ENCODE results near the gene SGCA.

Gene SGCA

DNA sequence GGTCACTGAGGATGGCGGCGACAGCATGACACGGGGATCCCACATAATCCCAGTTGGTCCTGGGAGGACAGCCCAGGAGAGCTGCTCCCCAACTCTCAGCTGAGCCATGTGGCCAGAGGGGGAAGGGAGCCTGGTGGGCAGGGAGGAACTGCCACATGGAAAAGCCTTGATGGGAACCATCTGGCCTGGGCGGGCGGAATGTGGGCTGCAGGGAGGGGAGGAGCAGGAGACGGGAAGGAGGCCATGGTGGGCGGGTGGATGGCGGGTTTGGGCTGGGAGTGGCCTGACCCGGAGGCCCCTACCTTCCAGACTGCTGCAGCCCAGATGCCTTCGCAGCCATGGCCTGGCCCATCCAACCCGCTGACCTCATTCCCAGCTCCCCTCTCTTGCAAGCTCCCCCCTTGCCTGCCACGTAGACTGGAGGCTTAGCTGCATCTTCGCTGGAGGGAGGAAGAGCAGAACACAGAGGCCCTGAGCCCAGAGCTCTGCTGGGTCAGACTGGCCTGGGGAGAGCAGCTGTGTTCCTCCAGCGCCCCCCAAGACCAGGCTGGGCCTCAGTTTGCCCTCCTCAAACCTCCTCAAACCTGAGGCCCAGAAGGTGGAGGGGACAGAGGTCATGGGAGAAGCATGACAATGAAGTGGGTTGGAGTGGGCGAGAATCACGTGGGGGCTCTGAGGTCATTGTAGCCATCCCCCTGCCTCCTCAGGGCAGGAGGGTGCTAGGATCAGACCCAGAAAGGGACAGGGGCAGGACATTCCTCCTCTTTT, 43.9 kb downstream of the SGCA start:
- no peak overlapping the region for H3K9ac ChIP-seq (ENCODE audit: low read length)
- no peaks in the 10 kb centered on the region for H3K9me3 ChIP-seq (replicated peaks; ENCODE audit: insufficient read depth, low read length)
- no peak overlapping the region for H3K4me2 ChIP-seq (ENCODE audit: low read depth, low read length)
- no peaks in the 10 kb centered on the region for H3F3A ChIP-seq (ENCODE audit: insufficient read depth, low read length)
- peaks cover 53% of the 10 kb centered on the region for H3K27me3 ChIP-seq (replicated peaks; ENCODE audit: insufficient read depth, low read length)
- H3K4me3 ChIP-seq (ENCODE audit: low read length) = no peak overlapping the region
- no peaks in the 10 kb centered on the region for H3K79me2 ChIP-seq (ENCODE audit: low read length)
- H3K36me3 ChIP-seq (replicated peaks; ENCODE audit: insufficient read depth, low read length) = no peaks in the 10 kb centered on the region
- DNase-seq = no peak
- no peaks in the 10 kb centered on the region for H3K9me2 ChIP-seq (replicated peaks; ENCODE audit: insufficient read depth, low read length)
- H2AFZ ChIP-seq (ENCODE audit: low read length) = no peak overlapping the region
- no peaks in the 10 kb centered on the region for H4K20me1 ChIP-seq (ENCODE audit: insufficient read depth, low read length)
- H3K27ac ChIP-seq (ENCODE audit: low read length) = no peak overlapping the region
- H3K4me1 ChIP-seq (ENCODE audit: low read length) = peaks cover 11% of the 10 kb centered on the region
- TF ChIP-seq EZH2 (optimal IDR thresholded peaks at IDR 0.05; ENCODE audit: low read depth, low read length) (no peak), EZH2phosphoT487 (IDR thresholded peaks at IDR 0.05; ENCODE audit: low read length) (no peak)
- TF ChIP-seq, protein P1, sequence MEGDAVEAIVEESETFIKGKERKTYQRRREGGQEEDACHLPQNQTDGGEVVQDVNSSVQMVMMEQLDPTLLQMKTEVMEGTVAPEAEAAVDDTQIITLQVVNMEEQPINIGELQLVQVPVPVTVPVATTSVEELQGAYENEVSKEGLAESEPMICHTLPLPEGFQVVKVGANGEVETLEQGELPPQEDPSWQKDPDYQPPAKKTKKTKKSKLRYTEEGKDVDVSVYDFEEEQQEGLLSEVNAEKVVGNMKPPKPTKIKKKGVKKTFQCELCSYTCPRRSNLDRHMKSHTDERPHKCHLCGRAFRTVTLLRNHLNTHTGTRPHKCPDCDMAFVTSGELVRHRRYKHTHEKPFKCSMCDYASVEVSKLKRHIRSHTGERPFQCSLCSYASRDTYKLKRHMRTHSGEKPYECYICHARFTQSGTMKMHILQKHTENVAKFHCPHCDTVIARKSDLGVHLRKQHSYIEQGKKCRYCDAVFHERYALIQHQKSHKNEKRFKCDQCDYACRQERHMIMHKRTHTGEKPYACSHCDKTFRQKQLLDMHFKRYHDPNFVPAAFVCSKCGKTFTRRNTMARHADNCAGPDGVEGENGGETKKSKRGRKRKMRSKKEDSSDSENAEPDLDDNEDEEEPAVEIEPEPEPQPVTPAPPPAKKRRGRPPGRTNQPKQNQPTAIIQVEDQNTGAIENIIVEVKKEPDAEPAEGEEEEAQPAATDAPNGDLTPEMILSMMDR (IDR thresholded peaks at IDR 0.05; ENCODE audit: low read length) = no peak

DNA sequence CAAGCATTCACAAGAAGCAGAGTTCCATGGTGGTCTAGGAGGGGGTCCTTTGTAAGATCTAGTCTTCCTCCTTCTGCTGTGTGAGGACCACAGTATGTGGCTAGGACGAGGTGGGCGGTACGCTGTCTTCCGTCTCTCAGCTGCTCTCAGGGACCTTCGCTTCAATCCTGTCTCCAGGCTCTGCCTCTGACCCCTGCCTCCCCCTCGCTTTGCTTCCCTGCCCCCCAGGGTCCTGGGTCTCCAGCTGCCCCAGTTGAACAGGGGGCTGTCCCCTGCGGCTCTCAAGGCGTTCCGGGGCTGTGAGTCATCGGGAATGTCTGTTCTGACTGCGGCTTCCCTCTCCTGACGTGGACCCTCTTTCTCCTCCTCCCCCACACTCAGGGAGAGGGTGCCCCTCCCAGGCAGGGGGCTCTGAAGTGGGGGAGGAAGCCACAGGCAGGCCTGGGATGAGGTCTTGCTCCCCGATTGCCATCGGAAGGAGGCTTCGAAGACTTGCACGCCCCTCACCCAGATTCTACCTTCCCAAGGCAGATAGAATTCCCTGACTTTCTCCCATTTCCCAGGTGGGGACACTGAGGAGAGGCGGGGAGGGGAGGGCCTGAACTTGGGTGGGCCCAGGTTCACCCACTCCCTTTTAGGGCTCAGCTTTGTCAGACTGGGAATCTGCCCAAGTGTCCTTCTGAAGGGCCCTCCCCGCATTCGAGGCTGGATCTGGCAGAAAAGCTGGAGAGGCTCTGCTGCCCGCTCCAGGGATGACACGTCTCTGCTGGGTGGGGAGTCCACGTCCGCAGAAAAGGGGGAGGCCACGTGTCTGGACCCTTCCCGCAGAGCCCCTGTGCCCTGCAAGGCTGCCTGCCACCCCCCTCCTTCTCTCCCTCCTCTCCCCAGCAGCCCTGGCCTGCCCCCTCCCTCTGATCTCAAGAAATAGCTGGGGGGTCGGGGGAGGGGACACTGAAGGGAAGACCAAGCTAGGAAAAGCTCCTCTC, 44.7 kb downstream of the SGCA start:
- Histone ChIP-seq H3K27me3 (replicated peaks; ENCODE audit: insufficient read depth, low read length) (peaks cover 44% of the 10 kb centered on the region), H3K9me2 (replicated peaks; ENCODE audit: insufficient read depth, low read length) (no peaks in the 10 kb centered on the region), H3K79me2 (ENCODE audit: low read length) (no peaks in the 10 kb centered on the region), H2AFZ (ENCODE audit: low read length) (no peak overlapping the region), H3K36me3 (replicated peaks; ENCODE audit: insufficient read depth, low read length) (no peaks in the 10 kb centered on the region), H3K4me3 (ENCODE audit: low read length) (no peak overlapping the region), H3K4me1 (ENCODE audit: low read length) (peaks cover 11% of the 10 kb centered on the region), H3K9me3 (replicated peaks; ENCODE audit: insufficient read depth, low read length) (no peaks in the 10 kb centered on the region), H3K27ac (ENCODE audit: low read length) (no peak overlapping the region), H3K4me2 (ENCODE audit: low read depth, low read length) (no peak overlapping the region), H3K9ac (ENCODE audit: low read length) (no peak overlapping the region), H4K20me1 (ENCODE audit: insufficient read depth, low read length) (no peaks in the 10 kb centered on the region), H3F3A (ENCODE audit: insufficient read depth, low read length) (no peaks in the 10 kb centered on the region)
- DNase-seq = no peak
- TF ChIP-seq, protein P1 (IDR thresholded peaks at IDR 0.05; ENCODE audit: low read length) = no peak
- no peak for TF ChIP-seq EZH2 (optimal IDR thresholded peaks at IDR 0.05; ENCODE audit: low read depth, low read length)
- TF ChIP-seq EZH2phosphoT487 (IDR thresholded peaks at IDR 0.05; ENCODE audit: low read length) = no peak

DNA sequence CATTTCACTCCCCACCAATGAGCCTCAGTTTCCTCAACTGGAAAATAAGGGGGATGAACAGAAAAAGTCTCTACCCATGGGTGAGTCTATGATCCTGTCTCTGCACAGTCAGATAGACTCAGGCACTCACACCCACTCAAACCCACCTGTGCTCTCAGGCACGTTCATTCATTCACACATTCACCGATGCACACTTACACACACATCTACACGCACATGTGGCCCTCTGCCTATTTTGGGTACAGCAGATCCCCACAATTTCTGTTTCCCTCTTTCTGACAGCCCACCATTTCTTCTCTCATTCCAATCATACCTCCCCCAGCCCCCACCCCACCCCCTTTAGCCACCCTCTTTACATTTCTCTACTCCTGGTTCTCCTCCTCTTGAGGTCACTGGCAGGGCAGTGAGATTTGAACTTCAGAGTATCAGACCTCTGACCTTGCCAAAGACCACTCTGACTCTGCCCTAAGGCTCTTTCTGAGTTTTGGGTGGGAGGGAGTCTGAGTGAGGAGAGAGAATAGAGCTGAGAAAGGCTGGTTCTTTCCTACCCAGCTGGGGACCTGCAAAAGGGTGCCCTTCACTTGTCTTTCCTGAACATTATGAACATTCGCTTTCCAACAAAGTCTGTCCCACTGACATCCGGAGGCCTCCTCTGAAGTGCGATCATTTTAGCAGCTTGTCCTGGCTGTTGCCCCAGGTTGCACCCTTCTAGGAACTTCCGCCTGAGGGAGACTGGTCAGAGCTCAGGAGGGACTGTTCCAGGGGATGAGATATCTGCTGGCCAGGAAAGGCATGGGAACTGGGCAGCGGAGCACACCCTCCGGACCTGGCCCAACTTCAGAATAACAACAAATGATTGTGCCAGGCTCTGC, 45.7 kb downstream of the SGCA start:
- Histone ChIP-seq H3K27ac (ENCODE audit: low read length) (no peak overlapping the region), H3K79me2 (ENCODE audit: low read length) (no peaks in the 10 kb centered on the region), H3K9me3 (replicated peaks; ENCODE audit: insufficient read depth, low read length) (no peaks in the 10 kb centered on the region), H3K9me2 (replicated peaks; ENCODE audit: insufficient read depth, low read length) (no peaks in the 10 kb centered on the region), H4K20me1 (ENCODE audit: insufficient read depth, low read length) (no peaks in the 10 kb centered on the region), H3K4me2 (ENCODE audit: low read depth, low read length) (no peak overlapping the region), H3F3A (ENCODE audit: insufficient read depth, low read length) (no peaks in the 10 kb centered on the region), H3K9ac (ENCODE audit: low read length) (no peak overlapping the region), H3K4me3 (ENCODE audit: low read length) (no peak overlapping the region), H3K4me1 (ENCODE audit: low read length) (peaks cover 11% of the 10 kb centered on the region), H2AFZ (ENCODE audit: low read length) (no peak overlapping the region), H3K36me3 (replicated peaks; ENCODE audit: insufficient read depth, low read length) (no peaks in the 10 kb centered on the region), H3K27me3 (replicated peaks; ENCODE audit: insufficient read depth, low read length) (peaks cover 36% of the 10 kb centered on the region)
- no peak for DNase-seq
- TF ChIP-seq EZH2 (optimal IDR thresholded peaks at IDR 0.05; ENCODE audit: low read depth, low read length) (no peak), EZH2phosphoT487 (IDR thresholded peaks at IDR 0.05; ENCODE audit: low read length) (no peak)
- TF ChIP-seq, protein P1 (IDR thresholded peaks at IDR 0.05; ENCODE audit: low read length) = no peak

All from MM.1S (cell line).